ENCODE measurements around the gene KRT75.

KRT75 gene

DNA sequence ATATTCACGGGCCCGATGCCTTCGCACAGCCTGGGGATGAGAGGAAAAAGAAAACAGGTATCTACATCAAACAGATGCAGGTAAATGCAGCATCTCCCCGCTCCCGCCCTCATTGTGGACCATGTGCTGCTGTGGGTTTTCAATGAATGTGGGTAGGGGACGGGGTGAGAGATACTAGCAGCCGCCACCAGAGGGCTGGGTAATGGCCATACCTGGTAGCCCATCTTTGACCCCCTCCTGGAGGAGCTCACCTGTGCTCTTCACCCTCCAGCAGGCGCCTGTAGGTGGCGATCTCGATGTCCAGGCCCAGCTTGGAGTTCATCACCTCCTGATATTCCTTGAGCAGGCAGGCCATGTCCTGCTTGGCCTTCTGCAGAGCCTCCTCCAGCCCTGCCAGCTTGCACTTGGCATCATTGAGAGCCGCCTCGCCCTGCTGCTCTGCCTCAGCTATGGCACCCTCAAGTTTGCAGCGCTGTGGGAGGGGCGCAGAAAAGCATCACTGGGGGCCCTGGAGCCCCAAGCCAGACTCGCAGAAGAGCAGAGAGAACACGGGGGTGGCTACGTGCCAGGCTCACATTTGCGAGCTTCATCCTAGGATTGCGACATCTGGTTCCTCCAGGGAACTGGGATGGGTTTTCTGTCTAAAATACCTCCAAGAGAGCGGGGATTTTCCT lies 38.3 kb downstream of the KRT75 start:
- DNase-seq (ENCODE audit: extremely low read depth in 1 of 2, low read depth in 1 of 2), result no peak

DNA sequence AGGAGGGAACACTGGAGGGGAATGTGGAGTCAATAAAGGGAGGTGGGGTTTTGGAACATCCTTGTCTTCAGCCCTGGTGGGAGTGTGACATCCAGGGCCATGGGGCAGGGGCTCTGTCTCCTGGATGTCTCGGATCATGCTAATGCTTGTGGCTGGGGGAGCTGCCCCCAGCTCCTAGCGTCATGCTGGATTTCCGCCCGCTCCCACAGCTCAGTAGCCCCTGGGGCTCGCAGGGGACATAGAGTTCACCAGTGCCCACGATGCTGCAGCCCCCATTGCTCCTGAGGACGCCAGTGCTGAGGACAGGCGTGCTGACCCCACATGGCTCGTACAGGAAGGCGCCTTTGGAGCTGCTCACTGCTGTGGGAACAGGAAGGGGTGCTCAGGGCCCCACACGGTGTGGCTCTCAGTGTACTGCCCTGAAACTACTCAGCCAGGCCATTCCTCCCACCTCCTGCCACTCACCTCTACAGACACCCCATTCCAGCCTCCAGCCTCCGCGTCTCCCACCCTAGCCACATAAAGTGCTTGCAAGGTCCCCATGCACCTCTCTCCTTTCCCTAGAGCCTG lies 39.2 kb downstream of the KRT75 start:
- DNase-seq (ENCODE audit: extremely low read depth in 1 of 2, low read depth in 1 of 2), result no peak

DNA sequence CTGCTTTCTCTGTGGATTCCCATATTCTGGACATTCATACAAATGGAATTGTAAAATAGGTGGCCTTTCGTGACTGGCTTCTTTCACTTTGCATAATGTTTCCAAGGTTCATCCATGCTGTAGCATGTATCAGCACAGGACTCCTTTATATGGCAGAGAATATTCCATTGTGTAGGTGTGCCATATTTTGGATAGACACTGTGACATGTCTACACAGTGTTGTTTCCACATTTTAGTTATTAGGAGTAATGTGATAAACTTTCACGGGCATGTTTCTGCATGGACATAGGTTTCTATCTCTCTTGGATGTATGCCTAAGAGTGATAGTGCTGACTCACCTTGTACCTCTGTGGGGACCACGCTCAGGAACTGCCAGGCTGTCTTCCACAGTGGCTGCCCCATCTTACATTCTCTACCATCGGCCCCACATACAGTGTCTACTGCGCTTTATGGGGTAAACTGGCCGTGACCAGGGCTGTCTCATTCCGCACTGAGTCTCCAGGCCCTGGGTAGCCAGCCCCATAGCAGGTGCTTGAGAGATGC lies 41.6 kb downstream of the KRT75 start:
- DNase-seq (ENCODE audit: extremely low read depth in 1 of 2, low read depth in 1 of 2), result no peak

DNA sequence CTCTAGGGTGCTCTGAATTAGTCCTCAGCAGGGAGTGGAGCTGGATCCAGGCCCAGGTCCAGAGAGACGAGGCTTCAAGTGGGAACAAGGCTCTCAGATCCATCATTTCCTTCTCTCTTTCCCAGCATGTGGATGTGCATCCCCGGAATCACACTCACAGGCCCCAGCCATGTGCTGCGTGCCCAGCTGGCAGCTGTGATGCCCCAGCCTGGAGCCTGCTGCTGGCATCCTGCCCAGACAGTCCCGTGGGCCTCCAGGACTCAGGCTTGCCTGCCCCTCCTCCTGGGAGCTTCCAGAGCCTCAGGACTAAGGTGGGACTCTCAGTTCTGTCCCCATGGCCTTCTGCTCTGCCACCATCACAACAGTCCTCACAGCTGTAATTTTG lies 42.6 kb downstream of the KRT75 start:
- DNase-seq (ENCODE audit: extremely low read depth in 1 of 2, low read depth in 1 of 2), result no peak

DNA sequence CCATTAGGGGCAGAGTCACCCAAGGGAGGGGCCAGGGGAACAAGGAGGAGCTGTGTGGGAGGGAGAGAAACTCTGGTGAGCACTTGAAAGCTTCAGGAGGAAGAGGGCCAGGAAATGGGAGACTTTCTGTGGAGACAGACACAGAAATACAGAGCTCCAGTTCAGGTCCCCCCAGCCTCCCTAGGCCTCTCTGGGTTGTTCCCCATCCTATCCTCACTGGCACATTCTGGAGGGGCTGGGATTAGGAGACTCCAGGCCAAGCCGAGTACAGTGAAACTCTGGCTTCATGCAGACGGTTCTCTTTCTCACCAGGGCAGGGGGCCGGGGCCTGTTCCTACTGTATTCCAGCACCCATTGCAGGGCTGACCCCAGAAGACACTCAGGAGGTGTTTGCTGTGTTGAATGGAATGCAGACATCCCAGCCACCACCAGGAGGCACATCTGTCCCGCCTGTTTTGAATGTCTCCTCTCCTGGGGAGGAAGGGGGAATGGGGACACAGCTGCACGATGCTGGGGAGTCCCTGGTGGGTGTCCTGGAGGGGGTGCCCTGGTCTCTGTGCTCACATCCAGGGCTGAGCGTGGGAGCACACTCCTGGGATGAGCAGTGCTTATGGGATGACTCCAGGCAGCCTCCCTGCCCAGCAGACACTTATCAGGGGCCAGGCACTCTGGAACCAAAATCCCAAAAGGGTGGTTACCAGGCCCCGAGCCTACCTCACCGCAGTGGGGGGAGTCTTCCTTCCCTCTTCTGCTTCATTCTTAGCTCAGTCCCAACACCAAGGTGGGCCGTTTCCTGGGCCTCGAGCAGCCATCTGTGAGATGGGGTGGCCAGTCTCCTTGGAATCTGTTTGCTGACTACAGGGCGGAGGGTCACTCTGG lies 43.2 kb downstream of the KRT75 start:
- DNase-seq (ENCODE audit: extremely low read depth in 1 of 2, low read depth in 1 of 2), result no peak

DNA sequence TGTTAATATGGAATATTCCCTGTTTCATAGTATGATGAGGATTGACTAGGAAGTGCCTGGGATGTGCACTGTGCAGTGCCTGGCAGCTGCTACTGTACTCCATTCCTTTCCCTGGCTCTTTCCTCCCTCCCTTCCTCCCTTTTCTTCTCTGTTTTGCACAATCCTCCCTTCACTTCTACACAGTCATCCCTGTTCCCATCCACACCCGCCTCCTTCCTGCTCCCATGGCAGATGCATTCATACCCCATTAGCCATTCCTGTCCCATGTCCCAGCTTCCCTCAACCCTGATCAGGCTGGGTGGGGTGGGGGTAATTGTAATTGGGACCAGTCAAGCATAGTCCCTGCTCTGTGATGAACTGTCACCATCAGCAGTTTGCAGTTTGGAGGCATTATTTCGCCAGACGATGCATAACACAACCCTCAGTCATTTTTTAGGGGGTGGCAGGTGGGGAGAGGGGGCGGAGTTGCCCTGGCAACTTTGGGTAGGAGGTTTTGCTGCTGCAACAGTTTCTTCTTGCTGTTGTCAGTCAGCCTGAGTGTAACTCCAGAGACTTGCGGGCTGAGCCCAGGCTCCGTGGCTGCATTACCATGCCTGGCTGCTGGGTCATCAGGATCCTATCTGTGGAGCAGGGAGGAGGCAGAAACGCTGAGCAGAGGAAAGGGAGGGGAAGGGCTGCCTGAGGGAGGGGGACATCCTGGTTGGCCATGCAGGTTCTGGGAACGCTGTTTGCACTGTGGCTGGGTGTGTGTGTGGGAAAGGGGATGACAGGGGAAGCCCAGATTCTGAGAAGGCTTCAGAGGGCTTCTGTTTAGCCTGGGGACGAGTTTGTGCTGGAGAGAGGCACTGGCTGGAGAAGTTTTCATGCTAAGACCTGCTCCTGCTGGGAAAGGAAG lies 44.6 kb downstream of the KRT75 start:
- DNase-seq (ENCODE audit: extremely low read depth in 1 of 2, low read depth in 1 of 2), result no peak

DNA sequence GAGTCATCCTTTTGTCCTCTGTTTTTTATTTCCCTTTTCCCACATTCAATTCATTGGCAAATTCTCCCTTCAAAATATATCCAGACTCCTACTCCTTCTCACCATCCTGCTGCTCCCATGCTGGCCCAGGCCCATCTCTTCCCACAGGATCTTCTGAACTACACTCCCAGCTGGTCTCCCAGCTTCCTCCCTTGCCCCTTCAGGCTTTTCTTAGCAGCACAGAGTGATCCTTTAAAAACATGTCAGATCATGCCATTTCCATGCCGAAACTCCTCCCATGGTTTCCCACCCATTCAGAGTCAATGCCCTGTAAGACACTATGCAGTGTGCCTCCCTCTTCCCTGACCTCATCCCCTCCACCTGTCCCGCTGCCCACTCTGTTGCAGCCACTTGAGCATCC lies 46.3 kb downstream of the KRT75 start:
- DNase-seq (ENCODE audit: extremely low read depth in 1 of 2, low read depth in 1 of 2), result no peak

DNA sequence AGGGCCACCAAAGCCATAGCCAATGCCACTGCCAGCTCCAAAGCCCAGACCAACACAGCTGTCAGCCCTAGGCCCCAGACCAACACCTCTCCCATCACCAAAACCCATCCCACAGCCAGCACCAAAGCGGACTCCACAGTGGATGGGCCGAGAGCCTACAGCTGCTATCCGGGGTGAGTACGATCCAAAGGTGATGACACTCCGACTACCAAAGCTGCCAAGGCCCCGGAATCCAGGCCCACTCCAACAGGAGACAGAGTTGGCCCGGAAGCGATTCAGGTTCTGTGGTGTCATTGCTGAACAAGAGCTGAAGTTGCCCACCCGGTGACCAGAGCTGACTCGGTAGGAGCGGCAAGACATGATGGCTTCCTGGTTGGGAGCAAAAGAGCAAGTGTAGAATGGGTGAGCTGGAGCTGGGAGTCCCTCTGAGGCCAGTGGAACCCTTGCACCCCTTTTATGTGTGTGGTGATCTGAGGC lies 48.9 kb downstream of the KRT75 start, which contains the start of gene KRT84:
Gene KRT84 (minus strand): TSS at position 427 of the 477 bp plus-strand sequence. CDS start 67 bp downstream, at position 360.
- DNase-seq (ENCODE audit: extremely low read depth in 1 of 2, low read depth in 1 of 2), result no peak

DNA sequence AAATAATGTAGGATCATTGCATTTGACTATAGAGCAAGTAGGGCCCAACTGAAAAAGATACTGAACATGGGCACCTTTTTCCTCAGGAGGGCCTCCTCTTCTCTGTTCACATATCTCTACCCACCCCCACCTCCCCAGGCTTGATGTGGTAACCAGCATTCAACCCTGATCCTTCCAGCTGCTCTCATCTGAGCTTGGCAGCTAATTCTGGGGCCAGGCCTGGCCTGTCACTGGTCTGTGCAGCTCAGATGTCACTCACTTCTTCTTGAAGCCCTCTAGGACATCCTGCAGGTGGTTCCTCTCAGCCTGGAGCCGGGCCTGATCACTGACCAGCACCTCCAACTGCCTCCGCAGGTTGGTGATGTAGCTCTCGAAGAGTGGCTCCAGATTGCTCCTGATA lies 50.8 kb downstream of the KRT75 start:
- no peak for DNase-seq (ENCODE audit: extremely low read depth in 1 of 2, low read depth in 1 of 2)

DNA sequence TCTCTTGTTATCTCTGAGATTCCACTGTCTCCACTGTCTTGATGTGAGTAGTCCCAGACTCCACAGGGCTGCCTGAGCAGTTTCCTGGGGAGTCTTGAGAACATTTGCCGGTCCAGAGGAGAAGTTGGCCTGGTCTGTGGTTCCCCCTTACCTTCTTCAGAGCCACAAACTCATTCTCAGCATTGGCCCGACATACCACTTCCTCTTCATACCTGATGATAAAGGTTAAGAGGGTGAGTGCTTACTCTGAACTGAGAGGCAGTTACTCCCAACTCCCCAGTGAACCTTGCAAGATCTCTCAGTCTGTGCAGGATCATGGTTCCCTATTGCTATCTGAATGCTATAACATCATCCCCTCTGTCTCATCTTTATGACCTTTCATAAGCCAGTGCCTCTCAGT lies 51.3 kb downstream of the KRT75 start:
- no peak for DNase-seq (ENCODE audit: extremely low read depth in 1 of 2, low read depth in 1 of 2)

DNA sequence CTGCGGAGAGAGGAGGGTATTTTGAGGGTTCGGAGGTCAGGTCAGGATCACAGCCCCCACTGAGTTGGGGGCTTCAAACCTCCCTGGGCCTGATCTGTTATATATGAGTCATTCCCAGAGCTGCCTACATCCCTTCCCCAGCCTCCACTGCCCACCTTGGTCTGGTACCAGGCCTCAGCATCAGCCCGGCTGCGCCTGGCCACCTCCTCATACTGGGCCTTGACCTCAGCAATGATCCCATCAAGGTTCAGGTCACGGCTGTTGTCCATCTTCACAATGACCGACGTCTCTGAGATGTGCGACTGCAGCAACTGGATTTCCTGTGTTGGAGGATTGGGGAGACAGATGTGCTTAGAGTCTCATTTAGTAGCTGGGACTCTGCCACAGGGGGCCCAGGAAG lies 53.0 kb downstream of the KRT75 start:
- DNase-seq (ENCODE audit: extremely low read depth in 1 of 2, low read depth in 1 of 2), result no peak

DNA sequence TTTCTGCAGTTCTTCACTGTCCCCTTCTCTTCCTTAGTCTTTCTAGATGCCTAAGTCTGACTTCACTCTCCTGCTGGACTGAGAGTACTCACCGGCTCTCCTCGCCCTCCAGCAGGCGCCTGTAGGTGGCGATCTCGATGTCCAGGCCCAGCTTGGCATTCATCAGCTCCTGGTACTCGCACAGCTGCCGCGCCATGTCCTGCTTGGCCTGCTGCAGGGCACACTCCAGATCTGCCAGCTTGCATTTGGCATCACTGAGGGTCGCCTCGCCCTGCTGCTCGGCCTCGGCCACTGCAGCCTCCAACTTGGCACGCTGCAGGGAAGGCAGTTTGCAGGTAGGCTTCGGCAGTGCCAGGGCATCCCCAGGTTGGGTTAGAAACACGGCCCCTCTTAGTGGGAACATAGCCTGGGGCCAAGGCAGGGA lies 53.9 kb downstream of the KRT75 start:
- DNase-seq (ENCODE audit: extremely low read depth in 1 of 2, low read depth in 1 of 2), result no peak

DNA sequence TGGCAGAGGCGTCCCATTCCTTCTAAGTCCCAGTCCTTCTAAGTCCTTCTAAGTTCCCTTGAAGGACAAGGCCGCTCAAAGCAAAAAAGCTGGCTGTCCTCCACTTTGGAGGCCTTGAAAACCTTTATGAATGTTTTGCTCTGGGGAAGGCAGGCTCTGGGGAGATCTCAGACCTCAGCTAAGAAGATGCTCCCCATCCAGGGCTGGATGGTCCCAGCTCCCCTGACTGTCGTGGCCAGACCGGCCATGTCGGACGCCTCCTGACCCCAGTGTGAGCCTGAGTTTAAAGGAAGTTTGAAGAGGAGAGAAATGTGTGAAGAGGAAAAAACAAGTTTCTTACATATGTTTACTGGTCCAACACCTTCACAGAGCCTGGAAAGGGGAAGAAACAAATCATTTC lies 54.6 kb downstream of the KRT75 start:
- no peak for DNase-seq (ENCODE audit: extremely low read depth in 1 of 2, low read depth in 1 of 2)

DNA sequence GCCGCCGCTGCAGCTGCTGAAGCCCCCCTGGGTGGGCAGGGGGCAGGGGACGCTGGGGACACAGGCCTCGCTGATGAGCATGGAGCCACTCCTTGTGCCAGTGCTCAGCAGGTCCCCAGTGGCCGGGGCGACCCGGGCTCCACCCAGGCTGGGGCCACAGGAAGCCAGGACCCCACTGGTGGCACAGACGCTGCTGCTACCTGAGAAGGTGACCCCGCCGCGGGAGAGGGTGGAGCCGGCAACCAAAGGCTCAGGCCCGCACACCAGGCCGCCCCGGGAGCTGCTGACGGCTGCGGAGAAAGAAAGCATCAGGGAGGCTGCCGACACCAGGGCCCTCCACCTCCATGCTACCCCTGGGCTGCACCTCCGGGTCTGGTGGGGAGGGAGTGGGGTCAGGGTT lies 56.1 kb downstream of the KRT75 start:
- no peak for DNase-seq (ENCODE audit: extremely low read depth in 1 of 2, low read depth in 1 of 2)

DNA sequence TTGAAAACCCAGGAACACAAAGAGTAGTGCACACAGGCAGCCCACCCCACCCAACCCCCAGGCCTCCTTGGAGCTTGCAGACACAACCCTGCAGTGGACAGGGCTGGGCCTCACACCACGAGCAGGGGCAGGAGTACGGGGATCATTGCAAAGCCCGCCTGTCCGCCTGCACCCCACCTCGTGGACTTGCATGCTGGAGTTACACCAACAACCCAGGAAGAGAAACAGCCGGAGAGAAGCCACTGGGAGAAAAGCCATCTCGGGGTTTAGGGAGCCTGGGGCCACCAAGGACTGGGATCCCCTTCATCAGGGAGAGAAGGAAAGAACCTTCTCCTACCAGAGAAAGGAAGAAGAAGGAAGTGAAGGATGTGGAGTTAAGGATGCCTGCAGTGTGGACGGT lies 56.9 kb downstream of the KRT75 start:
- DNase-seq (ENCODE audit: extremely low read depth in 1 of 2, low read depth in 1 of 2), result no peak
